GM18907 (cell line): ENCODE results near the gene BCR.

Source experiments
- ATAC-seq: cut with Tn5 transposase; IDR thresholded peaks from one replicate; pipeline ENCODE4 v1.9.1; 2021; ENCODE audit warnings: mild to moderate bottlenecking, moderate library complexity; ENCODE audit not compliant: unreplicated experiment

Gene BCR

GRCh38 chr22:23215294-23216241 lies 35.3 kb downstream of the BCR start:
- no peak for ATAC-seq

GRCh38 chr22:23216461-23217170 lies 36.3 kb downstream of the BCR start:
- ATAC-seq, result no peak

GRCh38 chr22:23217171-23218052 lies 37.1 kb downstream of the BCR start:
- no peak for ATAC-seq

GRCh38 chr22:23218053-23218866 lies 38.0 kb downstream of the BCR start:
- ATAC-seq, result no peak

GRCh38 chr22:23218867-23219251 lies 38.5 kb downstream of the BCR start:
- no peak for ATAC-seq

GRCh38 chr22:23219317-23219716 lies 39.0 kb downstream of the BCR start:
- no peak for ATAC-seq

GRCh38 chr22:23219822-23220484 lies 39.6 kb downstream of the BCR start:
- ATAC-seq, result no peak

GRCh38 chr22:23220485-23221350 lies 40.4 kb downstream of the BCR start:
- ATAC-seq, result no peak

GRCh38 chr22:23221351-23221804 lies 41.1 kb downstream of the BCR start:
- ATAC-seq, result no peak

- no peak for ATAC-seq
Observed at GRCh38 chr22:23222033-23222792, 41.9 kb downstream of the BCR start.

- no peak for ATAC-seq
Observed at GRCh38 chr22:23222793-23223568, 42.7 kb downstream of the BCR start.

- ATAC-seq, result no peak
Observed at GRCh38 chr22:23223569-23224317, 43.4 kb downstream of the BCR start.

- no peak for ATAC-seq
Observed at GRCh38 chr22:23224846-23225245, 44.5 kb downstream of the BCR start.

GRCh38 chr22:23225337-23225723 lies 45.0 kb downstream of the BCR start:
- ATAC-seq, result no peak

- no peak for ATAC-seq
Observed at GRCh38 chr22:23225724-23226496, 45.6 kb downstream of the BCR start.

- no peak for ATAC-seq
Observed at GRCh38 chr22:23226497-23226850, 46.2 kb downstream of the BCR start.
